Activated naive CD4-positive, alpha-beta T cell treated with anti-CD3 and anti-CD28 coated beads, Interleukin-2, amount 50 U/mL, for 72 hours (primary cell): ENCODE results near the gene EPHB6. TPM values are rescaled to one million over a fixed set of nuclear protein-coding genes. Genes with fewer than 3 reads are reported as not detected.

Experiments
- ATAC-seq, 2 donors: fragments of 150-1000 bp; cut with Tn5 transposase; 2 replicates each; pipeline ENCODE4 v1.10.0; 2021; ENCODE audit warnings: mild to moderate bottlenecking in 2 of 2, moderate library complexity in 2 of 2
- DNase-seq, 2 donors: peaks; one replicate each; pipeline ENCODE4 v3.0.0; 2021 to 2022; ENCODE audit warnings: low spot score in 2 of 2
- H3K27ac Mint-ChIP-seq, 2 donors: one replicate each; pipeline ENCODE4 v1.8.0; 2022; ENCODE audit warnings: mild to moderate bottlenecking in 2 of 2, mixed read lengths in 2 of 2
- H3K36me3 Mint-ChIP-seq, 2 donors: one replicate each; pipeline ENCODE4 v1.8.0; 2022; ENCODE audit warnings: mixed read lengths in 2 of 2
- H3K9me3 Mint-ChIP-seq, 2 donors: one replicate each; pipeline ENCODE4 v1.8.0; 2022; ENCODE audit warnings: mixed read lengths in 2 of 2
- total RNA-seq, 2 donors: library from RNA; stranded (reverse); gene quantifications; one replicate each; pipeline ENCODE4 v1.2.3, GENCODE V29; 2022

The EPHB6 gene
- total RNA-seq, 2 donors from 2014 or later = 16.0 to 32.8 TPM

DNA sequence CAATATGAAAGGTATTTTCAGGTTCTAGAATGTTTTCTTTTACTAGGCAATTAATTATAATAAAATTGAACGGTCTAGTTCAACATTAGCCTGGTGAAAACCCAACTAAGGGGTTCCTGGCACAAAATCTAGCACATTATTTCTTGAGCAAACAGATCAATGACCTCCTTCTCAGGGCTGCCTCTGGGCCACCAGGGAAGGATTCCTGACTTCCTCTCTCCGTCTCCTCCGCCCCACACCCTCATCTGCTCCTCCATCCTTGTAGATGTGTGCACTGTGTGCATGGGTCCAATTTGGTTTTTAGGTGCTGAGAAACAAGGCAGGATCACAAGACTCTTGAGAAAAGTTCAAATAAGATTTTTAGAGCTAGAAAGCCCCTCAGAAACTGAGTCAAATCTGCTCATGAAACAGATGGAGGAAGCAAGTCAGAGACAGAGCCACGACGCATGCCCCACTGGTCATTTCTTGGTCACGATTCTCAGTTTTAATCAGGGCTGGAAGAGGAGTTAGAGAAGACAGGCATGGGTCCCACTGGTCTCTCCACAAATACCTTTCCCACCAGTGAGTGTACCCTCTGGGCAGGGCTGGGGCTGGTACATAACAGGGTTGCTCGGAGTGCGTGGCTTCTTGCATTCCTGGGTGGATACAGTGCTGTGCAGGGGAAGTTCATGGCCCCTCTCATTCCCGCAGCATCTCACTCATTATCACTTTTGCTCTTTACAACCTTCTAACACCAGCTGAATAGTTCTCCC, 26.9 kb downstream of the EPHB6 start:
- Mint-ChIP-seq H3K9me3 (no peaks in the 10 kb centered on the region), H3K27ac (no peak overlapping the region), H3K36me3 (no peaks in the 10 kb centered on the region)
- DNase-seq (no peak), ATAC-seq (no peak)

DNA sequence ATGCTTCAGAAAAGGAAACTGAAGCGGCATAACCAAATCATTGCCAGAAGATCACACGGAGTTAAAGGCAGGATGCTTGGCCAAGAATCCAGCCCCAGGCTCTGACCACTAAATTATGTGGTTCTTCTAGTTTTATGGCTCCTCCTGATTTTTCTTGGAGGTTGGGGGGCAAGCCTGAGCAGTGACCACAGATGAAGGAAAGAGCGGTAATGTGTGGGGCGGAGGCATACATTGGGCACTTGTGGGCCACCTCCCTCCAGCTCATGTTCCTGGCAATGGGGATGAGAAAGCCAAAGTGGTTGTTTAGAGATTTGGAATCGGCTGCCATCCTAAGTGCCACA, 27.4 kb downstream of the EPHB6 start:
- Mint-ChIP-seq H3K27ac (no peak overlapping the region), H3K36me3 (no peaks in the 10 kb centered on the region), H3K9me3 (no peaks in the 10 kb centered on the region)
- ATAC-seq (no peak), DNase-seq (no peak)

GRCh38 chr7:142883145-142883544, 28.3 kb downstream of the EPHB6 start:
- Mint-ChIP-seq H3K9me3 (no peaks in the 10 kb centered on the region), H3K36me3 (no peaks in the 10 kb centered on the region)
- no peak for ATAC-seq

DNA sequence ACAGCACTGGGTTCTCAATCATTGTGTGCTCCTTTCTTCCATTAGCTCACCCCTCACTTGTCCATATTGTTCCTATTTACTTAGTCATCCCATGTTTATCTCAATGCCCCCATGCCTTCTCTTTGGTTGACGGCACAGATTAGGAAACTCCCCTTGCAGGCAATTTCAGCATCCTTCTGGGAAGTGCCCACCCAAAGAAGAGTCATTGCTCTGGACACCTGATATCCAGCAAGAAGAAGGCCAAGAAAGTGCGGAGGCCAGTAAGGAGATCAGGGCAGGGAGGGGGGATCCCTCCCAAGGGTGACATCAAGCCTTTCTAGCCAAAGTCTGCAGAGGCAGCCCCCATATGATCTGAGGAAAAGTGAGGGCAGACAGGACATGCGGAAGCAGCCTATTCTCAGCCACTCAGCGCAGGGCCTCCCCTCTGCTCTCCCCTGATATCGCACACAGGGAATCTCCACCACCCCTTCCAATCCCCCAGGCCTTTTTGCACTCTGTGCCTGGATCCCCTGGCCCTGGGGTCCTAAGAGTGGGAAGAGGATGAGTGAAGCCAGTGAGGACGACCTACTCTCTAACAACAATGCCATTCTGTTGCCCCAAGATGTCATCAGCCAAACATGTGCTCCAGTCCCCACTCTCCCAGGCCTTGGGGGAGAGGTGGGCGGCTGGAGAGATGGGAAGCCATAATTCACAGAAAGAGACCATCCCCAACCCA, 28.9 kb downstream of the EPHB6 start:
- no peaks in the 10 kb centered on the region for H3K36me3 Mint-ChIP-seq
- ATAC-seq = no peak
- no peaks in the 10 kb centered on the region for H3K9me3 Mint-ChIP-seq
- no peak for DNase-seq
- H3K27ac Mint-ChIP-seq = no peak overlapping the region

More at GRCh38 chr7:142883145-142883544, 28.3 kb downstream of the EPHB6 start:
- H3K27ac Mint-ChIP-seq = no peak overlapping the region
- DNase-seq = no peak

DNA sequence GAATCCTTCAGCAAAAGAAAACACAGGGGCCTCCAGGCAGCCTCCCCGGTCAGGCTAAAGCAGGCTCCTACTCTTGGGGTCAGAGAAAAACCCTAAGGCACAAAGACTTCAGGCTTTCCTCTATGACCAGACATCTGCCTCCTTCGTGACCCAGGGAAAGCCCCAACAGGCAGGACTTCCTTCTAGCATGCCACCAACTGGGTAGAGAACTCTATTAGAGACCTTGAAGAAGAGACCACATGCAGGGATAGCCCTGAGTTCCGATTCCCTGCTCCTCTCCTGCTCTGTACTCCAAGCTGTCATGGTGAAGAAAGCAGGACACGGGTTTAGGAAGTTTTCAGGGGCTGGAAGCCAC, 29.4 kb downstream of the EPHB6 start:
- no peaks in the 10 kb centered on the region for H3K9me3 Mint-ChIP-seq
- H3K36me3 Mint-ChIP-seq = no peaks in the 10 kb centered on the region
- DNase-seq (no peak), ATAC-seq (no peak)
- no peak overlapping the region for H3K27ac Mint-ChIP-seq

- no peak for ATAC-seq
- Mint-ChIP-seq H3K9me3 (peaks cover 0 to under 1% of the 10 kb centered on the region in 2 donors), H3K36me3 (no peaks in the 10 kb centered on the region), H3K27ac (no peak within 1 kb of the TSS)
- DNase-seq = no peak
Observed at GRCh38 chr7:142885311-142886230, 30.7 kb downstream of the EPHB6 start, which contains the start of gene TRPV6. TSS of gene TRPV6 (minus strand) at chr7:142885745.

DNA sequence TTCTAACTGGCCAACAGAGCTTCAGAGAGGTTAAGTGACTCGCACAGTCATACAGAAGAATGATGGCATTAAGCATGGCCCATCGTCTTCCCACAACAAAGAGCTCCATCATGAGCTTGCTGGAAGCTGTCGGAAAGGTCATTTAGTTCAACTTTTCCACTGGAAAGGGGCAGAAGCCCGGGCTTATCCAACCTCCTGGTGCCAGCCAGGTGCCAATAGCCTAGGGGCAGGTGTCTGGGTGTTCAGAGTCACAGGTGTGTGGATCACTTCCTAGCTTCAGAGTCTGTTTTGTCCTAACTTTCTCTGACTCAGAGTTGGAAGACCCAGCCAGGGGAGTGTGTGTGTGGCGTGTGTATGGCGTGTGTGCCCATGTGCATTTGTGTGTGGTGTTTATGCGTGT, 32.0 kb downstream of the EPHB6 start:
- DNase-seq (no peak), ATAC-seq (no peak)
- Mint-ChIP-seq H3K27ac (no peak overlapping the region), H3K9me3 (peaks cover 0 to 7% of the 10 kb centered on the region in 2 donors), H3K36me3 (no peaks in the 10 kb centered on the region)

GRCh38 chr7:142887282-142888015, 32.6 kb downstream of the EPHB6 start:
- Mint-ChIP-seq H3K36me3 (no peaks in the 10 kb centered on the region), H3K9me3 (peaks cover 0 to 7% of the 10 kb centered on the region in 2 donors), H3K27ac (no peak overlapping the region)
- ATAC-seq (no peak), DNase-seq (no peak)

- no peaks in the 10 kb centered on the region for H3K36me3 Mint-ChIP-seq
- peaks cover 0 to 7% of the 10 kb centered on the region in 2 donors for H3K9me3 Mint-ChIP-seq
- DNase-seq = no peak
- H3K27ac Mint-ChIP-seq = no peak overlapping the region
- ATAC-seq = no peak
Observed at GRCh38 chr7:142889816-142890215, 34.9 kb downstream of the EPHB6 start.

- no peaks in the 10 kb centered on the region for H3K36me3 Mint-ChIP-seq
- DNase-seq = no peak
- ATAC-seq = no peak
- peaks cover 0 to 7% of the 10 kb centered on the region in 2 donors for H3K9me3 Mint-ChIP-seq
- no peak overlapping the region for H3K27ac Mint-ChIP-seq
Observed at GRCh38 chr7:142890874-142891485, 36.1 kb downstream of the EPHB6 start.

DNA sequence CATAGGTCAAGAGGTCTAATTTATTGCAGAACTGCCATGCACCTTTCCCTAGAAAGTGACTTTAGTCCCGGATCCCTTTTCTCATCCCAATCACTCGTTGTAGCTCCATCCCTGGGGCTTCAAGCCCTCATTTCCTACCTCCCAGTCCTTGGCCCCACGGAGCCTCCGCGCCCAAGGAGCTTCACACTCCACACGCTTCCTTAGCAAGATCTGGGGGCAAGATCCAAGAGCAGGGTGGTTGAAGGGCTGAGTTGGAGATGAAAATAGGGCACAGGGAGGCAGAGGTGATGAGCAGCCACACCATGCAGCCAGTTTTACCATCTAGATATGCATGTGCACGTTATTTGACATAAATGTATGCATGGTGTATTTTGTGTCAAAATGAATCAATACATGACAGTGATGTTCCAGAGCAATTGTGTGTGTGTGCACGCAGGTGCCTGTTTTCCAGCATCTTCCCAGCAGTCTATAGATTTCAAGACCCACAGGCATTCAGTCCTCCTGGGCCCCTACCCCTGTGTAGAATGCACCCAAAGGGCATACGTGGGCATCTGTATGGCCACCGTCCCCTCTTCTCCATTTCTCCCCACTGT, 36.7 kb downstream of the EPHB6 start:
- H3K27ac Mint-ChIP-seq = no peak overlapping the region
- no peaks in the 10 kb centered on the region for H3K36me3 Mint-ChIP-seq
- no peak for ATAC-seq

GRCh38 chr7:142892951-142893350, 38.1 kb downstream of the EPHB6 start:
- DNase-seq = no peak
- peaks cover 0 to 7% of the 10 kb centered on the region in 2 donors for H3K9me3 Mint-ChIP-seq

More for the DNA sequence above, 36.7 kb downstream of the EPHB6 start:
- DNase-seq = no peak
- H3K9me3 Mint-ChIP-seq = peaks cover 0 to 7% of the 10 kb centered on the region in 2 donors

DNA sequence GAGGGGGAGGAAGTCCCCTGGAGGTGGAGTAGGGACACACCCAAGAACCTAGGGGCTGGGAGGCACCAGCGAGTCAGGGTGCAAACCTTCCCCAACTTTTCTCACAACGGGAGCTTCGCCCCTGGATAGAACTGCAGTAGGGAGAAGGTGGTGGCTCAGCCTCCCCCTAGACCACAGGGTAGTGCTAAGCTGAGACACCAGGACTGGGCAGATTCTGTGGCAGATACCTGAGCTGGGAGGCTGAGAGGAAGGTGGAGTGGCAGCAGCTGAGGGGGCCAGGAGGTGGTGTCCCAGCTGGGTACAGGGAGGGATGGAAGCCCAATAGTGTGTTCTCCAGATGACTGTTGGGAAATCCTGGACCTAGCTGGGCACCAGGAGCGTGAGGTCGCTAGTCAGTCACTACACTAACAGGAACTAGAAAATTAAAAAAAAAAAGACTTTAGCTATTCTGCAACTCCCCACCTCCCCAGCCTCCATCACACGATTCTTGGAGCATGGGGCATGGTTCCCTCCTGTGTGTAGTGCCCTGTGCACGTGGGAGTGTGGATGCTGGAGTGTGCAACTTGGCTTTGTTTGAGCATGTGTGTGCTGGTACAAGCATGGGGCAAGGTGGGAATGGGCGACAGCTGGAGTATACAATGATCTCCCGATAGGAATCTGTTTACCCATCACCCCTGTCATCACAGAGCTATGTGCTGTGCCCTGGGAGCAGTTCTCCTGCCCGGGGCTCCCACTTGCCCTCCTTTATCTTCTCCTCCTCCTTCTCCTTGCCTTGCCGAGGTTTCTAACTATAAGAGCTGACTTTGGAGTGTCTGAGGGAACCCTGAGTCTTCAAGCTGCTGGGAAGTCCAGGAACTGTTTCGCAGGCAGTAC, 39.5 kb downstream of the EPHB6 start:
- Mint-ChIP-seq H3K9me3 (peaks cover 0 to 7% of the 10 kb centered on the region in 2 donors), H3K36me3 (no peaks in the 10 kb centered on the region), H3K27ac (no peak overlapping the region)
- no peak for DNase-seq
- ATAC-seq = no peak

More at GRCh38 chr7:142892951-142893350, 38.1 kb downstream of the EPHB6 start:
- ATAC-seq = no peak
- Mint-ChIP-seq H3K36me3 (no peaks in the 10 kb centered on the region), H3K27ac (no peak overlapping the region)

DNA sequence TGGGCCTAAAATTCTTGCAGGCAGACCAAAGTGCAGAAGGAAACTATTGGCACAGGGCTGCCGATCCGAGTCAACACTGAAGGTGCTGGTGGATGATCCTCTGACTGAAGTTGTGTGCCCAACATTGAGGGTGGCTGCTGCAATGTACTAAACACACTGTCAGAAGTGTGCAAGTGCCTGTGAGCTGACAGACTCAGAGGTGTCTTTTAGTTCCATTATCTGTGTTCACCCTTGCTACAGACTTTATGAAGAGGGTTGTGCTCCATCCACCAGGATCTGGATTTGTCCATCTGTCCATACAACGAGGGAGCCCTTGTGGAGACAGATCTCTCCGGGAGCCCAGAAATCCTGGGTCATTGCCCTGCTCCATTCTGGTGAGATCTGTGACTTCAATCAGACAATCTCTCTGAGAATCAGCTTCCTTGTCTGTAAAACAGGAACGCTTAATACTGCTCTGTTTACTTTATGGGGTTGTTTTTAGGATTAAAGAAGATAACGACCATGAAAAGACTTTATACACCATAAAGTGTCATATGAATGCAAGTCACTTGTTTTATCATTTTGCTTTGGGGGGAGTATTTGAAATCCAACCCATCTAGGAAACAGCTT, 40.2 kb downstream of the EPHB6 start:
- peaks cover 0 to 7% of the 10 kb centered on the region in 2 donors for H3K9me3 Mint-ChIP-seq
- H3K36me3 Mint-ChIP-seq = no peaks in the 10 kb centered on the region
- no peak overlapping the region for H3K27ac Mint-ChIP-seq
- DNase-seq = no peak
- ATAC-seq = no peak
